PC-9 (cell line): ENCODE results near the gene SDK1. TPM values are rescaled to one million over a fixed set of nuclear protein-coding genes. Genes with fewer than 3 reads are reported as not detected.

ENCODE experiments used
- BruUV-seq: library from RNA; stranded (reverse); fragments of 400-500 nt; replicated peaks from 2 replicates; lab custom pipeline; 2021; lab: Mats Ljungman, UMichigan
- CTCF ChIA-PET: fragments of 300-600 bp; sonication (Branson Sonifier 250); formaldehyde crosslinking; loops from one replicate; lab custom pipeline; 2022; ENCODE audit warnings: antibody characterized with exemption; lab: Charles Lee
- POLR2A ChIA-PET: fragments of 300-600 bp; sonication (Branson Sonifier 250); formaldehyde crosslinking; loops from one replicate; lab custom pipeline; 2022; ENCODE audit warnings: antibody characterized with exemption; ENCODE audit not compliant: unreplicated experiment; lab: Charles Lee
- DNase-seq, 2 experiments: peaks; one replicate each; pipeline versions ENCODE4 v3.0.0 to v3.0.0-alpha.2; 2015 to 2022; ENCODE audit warnings: mixed read lengths in 1 of 2
- H2AFZ ChIP-seq: fragments of 200-600 bp; sonication (generic); 2 replicates; pipeline ENCODE4 v1.8.1; 2017; ENCODE audit warnings: antibody characterized with exemption
- H3F3A ChIP-seq: fragments of 200-600 bp; sonication (generic); 2 replicates; pipeline ENCODE4 v1.8.1; 2017; ENCODE audit warnings: antibody characterized with exemption, mild to moderate bottlenecking, low read depth; ENCODE audit not compliant: insufficient read depth
- H3K27ac ChIP-seq: fragments of 200-600 bp; sonication (generic); 2 replicates; pipeline ENCODE4 v1.6.1; 2016; ENCODE audit warnings: mixed run types
- H3K27me3 ChIP-seq: fragments of 200-600 bp; sonication (generic); 2 replicates; pipeline ENCODE4 v1.6.1; 2016; ENCODE audit warnings: low read depth, mixed run types; ENCODE audit not compliant: insufficient read depth
- H3K36me3 ChIP-seq: fragments of 200-600 bp; sonication (generic); 2 replicates; pipeline ENCODE4 v1.6.1; 2016; ENCODE audit warnings: low read depth, mixed run types
- H3K4me1 ChIP-seq: fragments of 200-600 bp; sonication (generic); replicated peaks from 2 replicates; pipeline ENCODE4 v1.6.1; 2016; ENCODE audit warnings: mixed run types; ENCODE audit not compliant: insufficient read depth
- H3K4me2 ChIP-seq: fragments of 200-600 bp; sonication (generic); 2 replicates; pipeline ENCODE4 v1.6.1; 2017; ENCODE audit warnings: mixed run types
- H3K4me3 ChIP-seq: fragments of 200-600 bp; sonication (generic); 2 replicates; pipeline ENCODE4 v1.6.1; 2016; ENCODE audit warnings: mixed run types
- H3K79me2 ChIP-seq: fragments of 200-600 bp; sonication (generic); 2 replicates; pipeline ENCODE4 v1.6.1; 2017; ENCODE audit warnings: low read depth, mixed run types
- H3K9me2 ChIP-seq: fragments of 200-600 bp; sonication (generic); 2 replicates; pipeline ENCODE4 v1.8.1; 2017; ENCODE audit warnings: mild to moderate bottlenecking; ENCODE audit not compliant: insufficient read depth
- H3K9me3 ChIP-seq: fragments of 200-600 bp; sonication (generic); 2 replicates; pipeline ENCODE4 v1.8.1; 2016; ENCODE audit warnings: low read depth; ENCODE audit not compliant: insufficient read depth
- H4K20me1 ChIP-seq: fragments of 200-600 bp; sonication (generic); 2 replicates; pipeline ENCODE4 v1.8.1; 2017; ENCODE audit not compliant: insufficient read depth
- EZH2 ChIP-seq: fragments of 200-600 bp; sonication (generic); IDR thresholded peaks from 2 replicates; pipeline ENCODE4 v1.8.0; 2017; ENCODE audit warnings: antibody characterized with exemption, low read depth
- intact Hi-C: fragments of 100-400 bp; cut with micrococcal nuclease; formaldehyde crosslinking; loops from one replicate; pipeline ENCODE4 v1.10.0; 2022; ENCODE audit not compliant: unreplicated experiment
- total RNA-seq: library from RNA; stranded (reverse); gene quantifications from 2 replicates; pipeline ENCODE4 v1.2.3, GENCODE V29; 2021
- TF ChIP-seq, protein P1 (sequence below): fragments of 200-600 bp; sonication (generic); conservative IDR thresholded peaks from 2 replicates; pipeline ENCODE4 v1.6.1; 2017; ENCODE audit warnings: mixed run types, antibody characterized with exemption, mild to moderate bottlenecking, moderate library complexity

Gene SDK1
- total RNA-seq, 1 experiment from 2014 or later, result not detected

DNA sequence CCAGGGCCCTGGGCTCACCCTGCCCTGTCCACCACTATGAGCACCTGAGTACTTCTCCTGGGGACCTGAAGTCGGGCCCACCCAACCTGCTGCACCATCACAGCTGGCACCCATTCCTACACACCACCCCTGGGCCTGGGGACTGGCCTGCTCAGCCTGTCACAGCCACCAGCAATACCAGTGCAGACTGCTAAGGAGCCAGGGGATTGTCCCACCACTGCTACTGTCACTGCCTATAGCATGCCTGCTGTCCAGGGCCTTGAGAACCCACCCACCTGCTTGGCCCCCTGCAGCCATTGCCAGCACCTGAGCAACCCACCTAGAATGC lies 756.2 kb downstream of the SDK1 start:
- no peaks in the 10 kb centered on the region for H3K79me2 ChIP-seq
- intact Hi-C loops, result no loop called here
- no peak overlapping the region for H3K4me2 ChIP-seq
- H3K4me3 ChIP-seq, result no peak overlapping the region
- no peaks in the 10 kb centered on the region for H3K36me3 ChIP-seq
- no peak overlapping the region for H2AFZ ChIP-seq
- peaks cover 31% of the 10 kb centered on the region for H3K27me3 ChIP-seq
- H3K4me1 ChIP-seq, result no peaks in the 10 kb centered on the region
- H3K9me3 ChIP-seq, result no peaks in the 10 kb centered on the region
- ChIA-PET CTCF (no interaction called here), POLR2A (no interaction called here)
- no TSS peak for BruUV-seq
- no peaks in the 10 kb centered on the region for H4K20me1 ChIP-seq
- no peak for DNase-seq
- H3K9me2 ChIP-seq, result no peaks in the 10 kb centered on the region; the same call in 1 of the 2 replicates
- TF ChIP-seq, protein P1, sequence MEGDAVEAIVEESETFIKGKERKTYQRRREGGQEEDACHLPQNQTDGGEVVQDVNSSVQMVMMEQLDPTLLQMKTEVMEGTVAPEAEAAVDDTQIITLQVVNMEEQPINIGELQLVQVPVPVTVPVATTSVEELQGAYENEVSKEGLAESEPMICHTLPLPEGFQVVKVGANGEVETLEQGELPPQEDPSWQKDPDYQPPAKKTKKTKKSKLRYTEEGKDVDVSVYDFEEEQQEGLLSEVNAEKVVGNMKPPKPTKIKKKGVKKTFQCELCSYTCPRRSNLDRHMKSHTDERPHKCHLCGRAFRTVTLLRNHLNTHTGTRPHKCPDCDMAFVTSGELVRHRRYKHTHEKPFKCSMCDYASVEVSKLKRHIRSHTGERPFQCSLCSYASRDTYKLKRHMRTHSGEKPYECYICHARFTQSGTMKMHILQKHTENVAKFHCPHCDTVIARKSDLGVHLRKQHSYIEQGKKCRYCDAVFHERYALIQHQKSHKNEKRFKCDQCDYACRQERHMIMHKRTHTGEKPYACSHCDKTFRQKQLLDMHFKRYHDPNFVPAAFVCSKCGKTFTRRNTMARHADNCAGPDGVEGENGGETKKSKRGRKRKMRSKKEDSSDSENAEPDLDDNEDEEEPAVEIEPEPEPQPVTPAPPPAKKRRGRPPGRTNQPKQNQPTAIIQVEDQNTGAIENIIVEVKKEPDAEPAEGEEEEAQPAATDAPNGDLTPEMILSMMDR, result no peak
- TF ChIP-seq EZH2, result no peak
- H3F3A ChIP-seq, result no peaks in the 10 kb centered on the region
- H3K27ac ChIP-seq, result no peak overlapping the region

DNA sequence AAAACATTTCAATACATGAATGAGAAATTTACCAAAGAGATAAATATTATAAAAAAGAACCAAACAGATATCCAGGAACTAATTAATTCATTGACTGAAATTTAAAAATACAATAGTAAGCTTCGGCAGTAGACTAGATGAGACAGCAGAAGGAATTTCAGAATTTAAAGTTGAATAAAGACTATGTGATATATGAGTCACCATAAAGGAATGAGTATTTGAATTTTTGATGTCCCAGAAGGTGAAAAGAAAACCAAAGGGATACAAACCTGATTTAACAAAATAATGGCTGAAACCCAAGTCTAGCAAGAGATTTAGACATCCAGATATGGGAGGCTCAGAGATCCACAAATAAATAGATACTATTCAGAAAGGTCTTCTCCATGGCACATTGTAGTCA lies 757.1 kb downstream of the SDK1 start:
- Histone ChIP-seq H3K27me3 (peaks cover 24% of the 10 kb centered on the region; the same call in 1 of the 2 replicates), H3K4me3 (no peak overlapping the region), H3K9me2 (no peaks in the 10 kb centered on the region; the same call in 1 of the 2 replicates), H3K9me3 (no peaks in the 10 kb centered on the region), H3F3A (no peaks in the 10 kb centered on the region), H3K4me1 (no peaks in the 10 kb centered on the region), H3K27ac (no peak overlapping the region), H2AFZ (no peak overlapping the region), H3K36me3 (no peaks in the 10 kb centered on the region), H4K20me1 (no peaks in the 10 kb centered on the region), H3K79me2 (no peaks in the 10 kb centered on the region), H3K4me2 (no peak overlapping the region)
- no TSS peak for BruUV-seq
- CTCF ChIA-PET, result no interaction called here
- DNase-seq, result no peak
- intact Hi-C loops, result no loop called here
- POLR2A ChIA-PET, result no interaction called here
- TF ChIP-seq, protein P1, result no peak

DNA sequence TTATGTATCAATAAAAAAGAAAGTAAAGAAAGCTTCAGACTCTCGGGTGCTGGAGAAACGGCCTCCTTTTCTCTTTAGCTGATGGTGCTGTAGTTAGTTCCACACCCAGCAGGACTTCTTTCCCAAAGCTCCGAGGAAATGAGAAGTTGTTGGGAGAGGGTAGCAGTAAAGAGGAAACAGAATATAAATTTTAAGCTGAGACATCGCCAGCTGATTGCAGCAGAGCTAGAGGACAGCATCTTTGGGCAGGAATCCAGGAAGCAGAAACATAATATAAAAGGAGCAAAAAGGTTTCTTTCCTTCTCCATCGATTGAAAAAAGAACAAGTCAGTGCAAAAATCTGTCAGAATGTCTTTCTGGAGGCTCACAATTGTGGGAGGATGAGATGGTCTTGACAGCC lies 764.1 kb downstream of the SDK1 start:
- Histone ChIP-seq H3K36me3 (no peaks in the 10 kb centered on the region), H3K4me2 (no peak overlapping the region), H3K9me3 (no peaks in the 10 kb centered on the region), H3K27ac (no peak overlapping the region), H3F3A (no peaks in the 10 kb centered on the region), H3K79me2 (no peaks in the 10 kb centered on the region), H3K4me1 (no peaks in the 10 kb centered on the region), H2AFZ (no peak overlapping the region), H4K20me1 (no peaks in the 10 kb centered on the region), H3K4me3 (no peak overlapping the region), H3K9me2 (no peaks in the 10 kb centered on the region), H3K27me3 (peaks cover 54% of the 10 kb centered on the region)
- no peak for TF ChIP-seq EZH2
- CTCF ChIA-PET, result no interaction called here
- intact Hi-C loops, result no loop called here
- BruUV-seq, result no TSS peak
- DNase-seq, result no peak
- POLR2A ChIA-PET, result no interaction called here

DNA sequence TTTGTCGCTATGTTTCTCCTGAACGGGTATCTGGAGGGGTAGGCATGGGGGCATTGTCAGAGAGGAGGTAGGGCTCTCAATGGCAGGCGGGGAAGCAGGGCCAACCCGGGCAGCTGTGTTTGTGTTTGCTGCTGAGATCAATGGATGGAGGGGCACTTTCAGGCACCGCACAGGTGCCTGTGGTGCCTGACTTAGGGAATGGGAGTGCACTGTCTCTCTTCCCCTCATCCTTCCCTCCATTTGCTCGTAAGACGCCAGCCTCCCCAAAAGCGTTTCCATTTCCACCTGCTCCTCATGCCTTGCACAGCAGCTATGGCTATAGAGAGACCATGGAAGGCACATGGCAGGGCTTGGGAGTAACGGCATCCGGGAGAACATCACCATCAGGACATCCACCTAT lies 765.2 kb downstream of the SDK1 start:
- ChIA-PET CTCF (no interaction called here), POLR2A (no interaction called here)
- Histone ChIP-seq H3K4me1 (no peaks in the 10 kb centered on the region), H3K27ac (no peak overlapping the region), H3F3A (no peaks in the 10 kb centered on the region), H3K4me3 (no peak overlapping the region), H3K36me3 (no peaks in the 10 kb centered on the region), H3K79me2 (no peaks in the 10 kb centered on the region), H3K9me2 (no peaks in the 10 kb centered on the region), H2AFZ (no peak overlapping the region), H3K9me3 (no peaks in the 10 kb centered on the region), H3K4me2 (no peak overlapping the region), H4K20me1 (no peaks in the 10 kb centered on the region), H3K27me3 (peaks cover 62% of the 10 kb centered on the region)
- no TSS peak for BruUV-seq
- TF ChIP-seq, protein P1, result no peak
- TF ChIP-seq EZH2, result no peak
- no peak for DNase-seq
- intact Hi-C loops, result no loop called here
